IMR-90 (cell line): Measurements from ENCODE around the gene LRCH4.

ENCODE experiments used
- CEBPB ChIP-seq: IDR thresholded peaks from 2 replicates; pipeline ENCODE4 v1.6.1; 2012; ENCODE audit warnings: low read depth, low read length, improper control_type of control experiment
- MAFK ChIP-seq: IDR thresholded peaks from 2 replicates; pipeline ENCODE4 v1.6.1; 2012; ENCODE audit warnings: low read depth, low read length, improper control_type of control experiment
- MAZ ChIP-seq: IDR thresholded peaks from 2 replicates; pipeline ENCODE4 v1.6.1; 2012; ENCODE audit warnings: low read depth, mild to moderate bottlenecking, low read length, improper control_type of control experiment, moderate library complexity, borderline replicate concordance
- MXI1 ChIP-seq: IDR thresholded peaks from 2 replicates; pipeline ENCODE4 v1.6.1; 2012; ENCODE audit warnings: low read depth, mild to moderate bottlenecking, low read length, moderate library complexity, borderline replicate concordance
- POLR2A ChIP-seq: IDR thresholded peaks from 2 replicates; pipeline ENCODE4 v1.6.1; 2012; ENCODE audit warnings: mild to moderate bottlenecking, low read depth, low read length
- RFX5 ChIP-seq: IDR thresholded peaks from 2 replicates; pipeline ENCODE4 v1.8.0; 2012; ENCODE audit warnings: low read depth, mild to moderate bottlenecking, low read length, moderate library complexity
- SMC3 ChIP-seq: fragments of 150-350 bp; IDR thresholded peaks from 2 replicates; pipeline ENCODE4 v1.6.1; 2016; ENCODE audit warnings: low read depth, mild to moderate bottlenecking, antibody characterized with exemption, low read length, moderate library complexity
- TF ChIP-seq, protein P1 (sequence below): conservative IDR thresholded peaks from 2 replicates; pipeline ENCODE4 v1.5.1; 2012; ENCODE audit warnings: mild to moderate bottlenecking, low read depth, low read length, improper control_type of control experiment

DNA sequence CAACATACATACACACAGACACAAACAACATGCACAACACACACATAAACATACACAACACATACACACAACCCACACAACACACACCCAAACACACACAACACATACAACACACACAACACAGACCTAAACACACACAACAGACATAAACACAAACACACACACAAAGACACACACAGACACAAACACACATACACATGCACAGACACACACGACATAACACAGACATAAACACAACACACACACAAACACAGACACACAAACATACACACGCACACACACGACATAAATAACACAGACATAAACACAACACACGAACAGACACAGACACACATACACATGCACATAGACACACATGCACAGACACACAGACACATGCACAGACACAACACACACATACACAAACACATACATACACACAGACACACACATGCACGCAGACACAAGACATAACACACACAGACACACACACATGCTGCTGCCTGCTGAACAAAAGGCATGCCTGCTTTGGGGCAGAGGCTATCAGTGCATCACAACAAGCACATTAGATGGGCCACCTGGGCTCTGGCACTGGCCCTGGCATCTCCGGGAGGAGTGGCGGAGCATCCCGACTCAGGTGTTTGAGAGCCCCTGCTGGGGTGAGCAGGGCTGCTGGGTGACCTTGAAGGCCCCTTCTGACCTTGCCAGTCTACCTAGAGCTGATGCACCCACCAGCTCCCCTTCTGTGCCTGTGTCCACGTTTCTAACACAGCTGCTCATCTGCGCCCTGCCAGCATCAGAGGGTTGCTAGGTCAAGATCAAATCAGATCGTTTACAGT lies 5.3 kb downstream of the LRCH4 start:
- TF ChIP-seq, protein P1, sequence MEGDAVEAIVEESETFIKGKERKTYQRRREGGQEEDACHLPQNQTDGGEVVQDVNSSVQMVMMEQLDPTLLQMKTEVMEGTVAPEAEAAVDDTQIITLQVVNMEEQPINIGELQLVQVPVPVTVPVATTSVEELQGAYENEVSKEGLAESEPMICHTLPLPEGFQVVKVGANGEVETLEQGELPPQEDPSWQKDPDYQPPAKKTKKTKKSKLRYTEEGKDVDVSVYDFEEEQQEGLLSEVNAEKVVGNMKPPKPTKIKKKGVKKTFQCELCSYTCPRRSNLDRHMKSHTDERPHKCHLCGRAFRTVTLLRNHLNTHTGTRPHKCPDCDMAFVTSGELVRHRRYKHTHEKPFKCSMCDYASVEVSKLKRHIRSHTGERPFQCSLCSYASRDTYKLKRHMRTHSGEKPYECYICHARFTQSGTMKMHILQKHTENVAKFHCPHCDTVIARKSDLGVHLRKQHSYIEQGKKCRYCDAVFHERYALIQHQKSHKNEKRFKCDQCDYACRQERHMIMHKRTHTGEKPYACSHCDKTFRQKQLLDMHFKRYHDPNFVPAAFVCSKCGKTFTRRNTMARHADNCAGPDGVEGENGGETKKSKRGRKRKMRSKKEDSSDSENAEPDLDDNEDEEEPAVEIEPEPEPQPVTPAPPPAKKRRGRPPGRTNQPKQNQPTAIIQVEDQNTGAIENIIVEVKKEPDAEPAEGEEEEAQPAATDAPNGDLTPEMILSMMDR = no peak
- TF ChIP-seq POLR2A (no peak), RFX5 (no peak), MAZ (no peak), MXI1 (no peak), SMC3 (no peak), MAFK (no peak), CEBPB (no peak)
